ENCODE measurements around the gene GBP4. TPM values are rescaled to one million over a fixed set of nuclear protein-coding genes. Genes with fewer than 3 reads are reported as not detected.

The GBP4 gene
- total RNA-seq, 2 experiments from 2014 or later: 61.9 to 69.7 TPM

- Mint-ChIP-seq H3K9me3 (peaks cover 6% of the 10 kb centered on the region), H3K36me3 (peaks cover 6% of the 10 kb centered on the region), H3K27me3 (no peaks in the 10 kb centered on the region), H3K4me1 (peaks cover 3% of the 10 kb centered on the region), H3K27ac (no peak overlapping the region), H3K4me3 (no peak overlapping the region)
- no peak for DNase-seq
- ATAC-seq (ENCODE audit: low read depth): no peak
- POLR2A ChIA-PET: no interaction called here
These were observed 32.0 kb downstream of the GBP4 start for GRCh38 chr1:89166705-89167104.

GRCh38 chr1:89165811-89166210 lies 32.9 kb downstream of the GBP4 start:
- Mint-ChIP-seq H3K36me3 (peaks cover 6% of the 10 kb centered on the region), H3K4me1 (peaks cover under 1% of the 10 kb centered on the region), H3K27me3 (no peaks in the 10 kb centered on the region), H3K4me3 (no peak overlapping the region), H3K27ac (no peak overlapping the region), H3K9me3 (peaks cover 11% of the 10 kb centered on the region)
- ATAC-seq (ENCODE audit: low read depth): no peak
- no peak for DNase-seq
- POLR2A ChIA-PET: no interaction called here

GRCh38 chr1:89151047-89151446 lies 47.7 kb downstream of the GBP4 start:
- Mint-ChIP-seq H3K27me3 (peaks cover 2% of the 10 kb centered on the region), H3K4me3 (no peak overlapping the region), H3K27ac (no peak overlapping the region), H3K4me1 (peaks cover 6% of the 10 kb centered on the region), H3K9me3 (peaks cover 7% of the 10 kb centered on the region), H3K36me3 (peaks cover 11% of the 10 kb centered on the region)
- ATAC-seq (ENCODE audit: low read depth) (no peak), DNase-seq (no peak)
- POLR2A ChIA-PET: no interaction called here

GRCh38 chr1:89149976-89150375 lies 48.8 kb downstream of the GBP4 start:
- ATAC-seq (ENCODE audit: low read depth): no peak
- Mint-ChIP-seq H3K27me3 (no peaks in the 10 kb centered on the region), H3K36me3 (peaks cover 9% of the 10 kb centered on the region), H3K27ac (no peak overlapping the region), H3K9me3 (peaks cover 2% of the 10 kb centered on the region), H3K4me1 (peaks cover 6% of the 10 kb centered on the region), H3K4me3 (no peak overlapping the region)
- POLR2A ChIA-PET: interaction anchor here (1.0 kb wide), 1 partner anchor 23 kb away, joined by 3 read pairs; no protein-coding TSS in a partner anchor
- no peak for DNase-seq

GRCh38 chr1:89149229-89149628 lies 49.5 kb downstream of the GBP4 start:
- Mint-ChIP-seq H3K27me3 (no peaks in the 10 kb centered on the region), H3K4me3 (no peak overlapping the region), H3K9me3 (peaks cover 2% of the 10 kb centered on the region), H3K36me3 (peaks cover 9% of the 10 kb centered on the region), H3K27ac (no peak overlapping the region), H3K4me1 (peaks cover 6% of the 10 kb centered on the region)
- POLR2A ChIA-PET: no interaction called here
- DNase-seq: no peak
- no peak for ATAC-seq (ENCODE audit: low read depth)

- Mint-ChIP-seq H3K36me3 (peaks cover 8% of the 10 kb centered on the region), H3K4me1 (peaks cover 7% of the 10 kb centered on the region), H3K27me3 (no peaks in the 10 kb centered on the region), H3K4me3 (no peak overlapping the region), H3K27ac (no peak overlapping the region), H3K9me3 (no peaks in the 10 kb centered on the region)
- DNase-seq (no peak), ATAC-seq (ENCODE audit: low read depth) (no peak)
- POLR2A ChIA-PET: no interaction called here
These were observed 50.8 kb downstream of the GBP4 start for GRCh38 chr1:89147678-89148658.

GRCh38 chr1:89146721-89147120 lies 52.0 kb downstream of the GBP4 start:
- DNase-seq: no peak
- no peak overlapping the region for H3K27ac Mint-ChIP-seq
- no peak overlapping the region for H3K4me3 Mint-ChIP-seq
- H3K9me3 Mint-ChIP-seq: no peaks in the 10 kb centered on the region
- H3K4me1 Mint-ChIP-seq: peaks cover 8% of the 10 kb centered on the region
- POLR2A ChIA-PET: no interaction called here
- H3K27me3 Mint-ChIP-seq: no peaks in the 10 kb centered on the region
- no peak for ATAC-seq (ENCODE audit: low read depth)
- peaks cover 8% of the 10 kb centered on the region for H3K36me3 Mint-ChIP-seq

GRCh38 chr1:89143484-89143883 lies 55.3 kb downstream of the GBP4 start:
- Mint-ChIP-seq H3K27ac (no peak overlapping the region), H3K27me3 (no peaks in the 10 kb centered on the region), H3K4me1 (peaks cover 6% of the 10 kb centered on the region), H3K4me3 (no peak overlapping the region), H3K36me3 (peaks cover 14% of the 10 kb centered on the region), H3K9me3 (no peaks in the 10 kb centered on the region)
- ATAC-seq (ENCODE audit: low read depth) (no peak), DNase-seq (no peak)
- POLR2A ChIA-PET: interaction anchor here (1.0 kb wide), 1 partner anchor 16 kb away, joined by 4 read pairs; no protein-coding TSS in a partner anchor

GRCh38 chr1:89142160-89142559 lies 56.6 kb downstream of the GBP4 start:
- POLR2A ChIA-PET: no interaction called here
- peaks cover 21% of the 10 kb centered on the region for H3K36me3 Mint-ChIP-seq
- H3K9me3 Mint-ChIP-seq: peaks cover 5% of the 10 kb centered on the region
- no peak overlapping the region for H3K4me3 Mint-ChIP-seq
- no peak overlapping the region for H3K27ac Mint-ChIP-seq
- no peaks in the 10 kb centered on the region for H3K27me3 Mint-ChIP-seq
- DNase-seq (no peak), ATAC-seq (ENCODE audit: low read depth) (no peak)
- H3K4me1 Mint-ChIP-seq: peaks cover 6% of the 10 kb centered on the region

GRCh38 chr1:89133747-89134146 lies 65.0 kb downstream of the GBP4 start:
- Mint-ChIP-seq H3K36me3 (peaks cover 20% of the 10 kb centered on the region), H3K9me3 (peaks cover 13% of the 10 kb centered on the region), H3K4me3 (no peak overlapping the region), H3K27ac (no peak overlapping the region), H3K4me1 (peaks cover 13% of the 10 kb centered on the region), H3K27me3 (no peaks in the 10 kb centered on the region)
- POLR2A ChIA-PET: no interaction called here
- no peak for ATAC-seq (ENCODE audit: low read depth)
- DNase-seq: no peak

Other genes starting within 250 kb of the GBP4 start
- gene KYAT3, start 206.3 kb downstream of the GBP4 start, total RNA-seq: 10 to 100 TPM; 34.8 to 37.9 TPM
- 10 to 100 TPM; 22.2 to 22.9 TPM for gene RBMXL1, start 206.3 kb downstream of the GBP4 start, total RNA-seq
- 10 to 100 TPM; 45.9 to 50.7 TPM for gene GBP3, start 176.1 kb downstream of the GBP4 start, total RNA-seq
- gene GBP1, start 133.7 kb downstream of the GBP4 start, total RNA-seq: 100 to 1,000 TPM; 150 to 160 TPM
- 100 to 1,000 TPM; 170 to 179 TPM for gene GBP2, start 72.8 kb downstream of the GBP4 start, total RNA-seq
- under 1 TPM; 0.11 to 0.28 TPM for gene GBP7, start 22.9 kb downstream of the GBP4 start, total RNA-seq
- 100 to 1,000 TPM; 228 to 231 TPM for gene GBP5, start 73.9 kb upstream of the GBP4 start, total RNA-seq
- gene GBP6, start 165.1 kb upstream of the GBP4 start, total RNA-seq: under 1 TPM; 0.23 to 0.47 TPM